GM18517 (cell line): Measurements from ENCODE around the gene GRK2.

ENCODE experiments used
- ATAC-seq: cut with Tn5 transposase; IDR thresholded peaks from one replicate; pipeline ENCODE4 v1.9.1; 2021; ENCODE audit warnings: mild to moderate bottlenecking, moderate library complexity; ENCODE audit not compliant: unreplicated experiment

GRK2 gene

DNA sequence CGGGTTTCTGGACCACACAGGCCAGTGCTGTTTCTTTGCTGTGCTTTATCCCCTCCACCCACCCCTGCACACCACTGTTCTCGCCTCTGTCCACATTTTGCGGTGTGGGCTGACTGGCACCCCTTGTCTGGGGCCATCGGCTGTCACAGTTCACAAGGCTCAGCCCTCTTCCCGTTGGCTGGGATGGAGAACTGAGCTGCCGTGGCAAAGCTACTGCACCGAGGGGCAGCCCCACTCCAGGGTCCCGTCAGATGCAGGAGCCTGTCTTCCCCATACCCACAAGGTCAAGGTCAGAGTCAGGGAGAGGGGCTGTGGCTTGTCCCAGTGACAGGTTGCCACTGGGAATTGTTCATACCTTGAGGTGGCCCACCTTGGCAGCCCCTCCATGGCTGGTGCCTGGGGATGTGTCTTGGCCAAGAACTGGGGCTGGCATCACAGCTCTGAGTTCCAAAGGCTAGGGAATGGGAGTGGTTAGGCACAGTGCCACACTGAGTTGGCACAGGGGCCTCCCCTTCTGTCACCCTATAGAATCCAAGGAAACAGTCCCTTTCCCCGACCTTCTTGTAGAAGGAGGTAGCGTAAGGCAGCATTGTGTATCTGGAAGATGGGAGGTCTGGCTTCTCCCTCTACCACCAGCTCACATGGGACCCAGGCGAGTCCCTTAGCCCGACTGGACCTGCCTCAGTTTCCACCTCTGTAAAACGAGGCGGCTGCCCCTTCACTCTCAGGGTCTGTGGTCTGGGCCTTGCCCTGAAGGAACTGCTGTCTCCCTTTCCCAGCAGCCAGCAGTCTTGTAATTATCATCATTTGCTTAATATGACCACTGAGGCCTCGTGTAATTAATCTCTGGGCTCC lies 3.4 kb downstream of the GRK2 start:
- no peak for ATAC-seq

DNA sequence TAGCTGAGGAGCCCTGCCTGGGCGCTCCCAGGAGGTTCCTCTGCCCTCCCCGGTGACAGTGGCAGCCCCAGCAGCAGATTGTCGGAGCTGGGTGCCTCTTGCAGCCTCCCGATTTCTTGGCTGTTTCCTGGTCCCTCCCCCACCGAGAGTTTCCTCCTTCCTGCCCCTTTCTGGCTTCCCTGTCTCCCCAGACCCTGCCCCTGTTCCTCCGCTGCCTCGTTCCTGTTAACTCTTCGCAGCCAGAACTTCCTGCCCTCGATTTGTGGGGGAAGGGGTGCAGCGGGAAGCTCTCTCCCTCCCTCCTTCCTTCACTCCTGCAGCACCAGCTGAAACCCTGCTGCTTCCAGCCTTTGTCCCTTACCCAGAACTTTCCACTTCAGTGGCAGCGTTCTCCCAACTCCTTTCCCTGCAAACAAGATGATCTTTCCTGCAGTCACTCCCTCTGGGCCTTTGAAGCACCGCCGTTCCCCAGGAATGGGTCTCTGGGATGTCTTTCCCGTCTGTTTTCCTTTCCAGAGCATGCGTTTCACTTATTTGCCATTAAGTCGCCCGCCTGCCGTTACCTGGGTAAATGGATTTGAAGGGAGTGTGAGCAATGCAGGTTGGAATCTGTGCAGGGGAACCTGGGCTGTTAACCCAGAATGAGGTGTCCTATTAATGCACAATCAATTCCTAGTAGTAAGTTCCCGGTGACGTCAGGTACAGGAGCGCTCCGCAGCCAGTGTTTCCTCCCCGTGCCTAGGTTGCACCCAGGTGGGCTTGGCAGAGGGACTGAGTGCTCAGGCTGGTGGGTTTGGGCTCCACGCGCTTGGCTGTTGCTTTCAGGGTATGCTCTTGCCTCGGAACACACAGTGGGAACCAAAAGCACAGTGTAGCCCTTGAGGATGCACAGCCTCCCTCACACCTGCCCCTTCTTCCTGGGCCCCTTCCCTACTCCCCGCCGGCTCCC lies 4.3 kb downstream of the GRK2 start:
- no peak for ATAC-seq

DNA sequence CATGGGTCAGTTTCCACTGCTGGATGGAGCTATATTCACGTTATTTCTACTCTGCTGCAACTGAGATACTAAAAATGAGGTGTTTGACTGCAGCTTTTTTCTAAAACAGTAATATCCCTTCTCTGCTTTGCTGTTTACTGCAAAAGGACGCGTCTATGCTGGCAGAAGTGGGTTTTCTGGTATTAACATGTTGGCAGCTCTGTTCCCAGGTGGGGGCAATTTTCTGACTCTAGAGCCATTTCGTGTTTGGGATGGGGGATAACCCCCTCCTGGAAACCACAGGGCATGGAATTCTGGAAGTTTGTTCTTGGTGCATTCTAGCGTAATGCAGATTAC lies 4.9 kb downstream of the GRK2 start:
- ATAC-seq: no peak

DNA sequence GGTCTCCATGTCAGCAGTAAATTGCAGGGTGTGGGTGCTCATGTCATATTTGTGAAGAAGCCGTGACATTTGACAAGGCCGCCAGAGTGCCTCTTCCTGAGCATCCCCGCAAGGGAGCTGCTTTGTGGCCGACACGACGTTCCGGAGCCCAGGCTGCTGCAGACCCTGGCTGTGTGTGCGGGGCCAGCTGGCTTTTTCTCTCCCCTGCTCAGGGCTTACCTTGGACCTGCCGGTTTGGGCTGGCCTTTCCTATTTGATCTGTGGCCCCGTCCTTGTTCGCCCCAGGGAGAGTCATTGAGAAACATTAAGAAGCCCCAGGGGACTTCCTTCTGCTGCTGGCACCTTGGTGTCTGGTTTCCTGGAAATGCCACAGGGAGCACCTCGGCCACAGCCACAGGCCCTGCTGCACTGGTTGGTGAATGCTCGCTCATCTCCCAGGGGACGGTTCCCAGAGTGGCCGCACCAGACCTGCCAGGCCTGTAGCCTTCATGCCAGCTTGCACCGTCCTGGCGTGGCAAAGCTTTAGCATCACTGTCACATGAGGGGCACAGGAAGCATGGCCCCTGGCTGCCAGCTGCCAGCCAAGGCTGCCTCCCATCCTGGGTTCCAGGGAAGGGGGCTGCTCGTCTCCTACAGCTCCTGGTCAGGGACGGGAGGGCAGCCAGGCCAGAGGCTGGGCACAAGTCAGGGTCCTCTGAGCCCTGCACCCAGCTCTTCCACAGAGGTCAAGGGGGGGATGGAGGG lies 5.4 kb downstream of the GRK2 start:
- ATAC-seq: no peak

DNA sequence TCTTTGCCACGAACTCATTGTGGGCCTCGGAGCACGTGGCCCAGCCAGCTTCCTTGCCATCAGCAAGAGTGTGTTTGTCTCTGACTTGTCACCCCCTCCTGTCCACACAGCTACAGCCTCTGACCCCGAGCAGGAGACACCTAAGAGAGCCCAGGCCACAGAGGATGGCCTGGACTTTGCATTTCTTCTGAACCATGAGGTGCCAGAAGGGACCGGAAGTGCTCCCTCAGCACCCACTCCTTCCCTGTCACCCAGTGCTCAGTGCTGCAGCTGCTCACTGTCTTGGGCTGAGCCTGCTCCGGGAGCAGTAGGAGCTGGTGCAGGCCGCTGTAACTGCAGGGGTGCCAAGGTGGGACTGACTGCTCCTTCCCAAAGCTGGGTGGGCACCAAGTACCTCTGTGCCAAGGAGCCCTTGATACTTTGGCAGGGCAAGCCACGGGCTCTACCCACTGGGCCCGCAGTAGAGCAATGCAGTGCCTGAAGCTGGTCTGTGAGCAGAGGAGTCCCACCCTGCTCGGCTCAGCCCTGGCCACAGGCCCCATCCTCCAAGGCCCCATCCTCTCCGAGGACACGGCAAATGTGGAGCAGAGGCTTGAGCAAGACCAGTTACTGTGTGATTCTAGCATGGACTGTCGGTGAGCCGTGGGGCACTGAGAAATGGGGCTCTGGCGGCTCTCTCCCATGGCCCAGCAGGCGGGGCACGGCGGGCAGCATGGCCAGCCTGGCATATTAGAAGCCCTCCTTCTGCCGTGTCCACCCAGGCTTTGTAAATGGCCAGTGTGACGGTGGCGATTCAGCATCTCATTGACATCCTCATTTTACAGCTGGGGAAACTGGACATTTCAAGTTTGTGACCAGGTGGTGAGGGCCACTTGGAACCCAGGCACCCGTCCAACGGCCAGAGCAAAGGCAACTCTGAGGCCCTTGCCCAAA lies 6.3 kb downstream of the GRK2 start:
- no peak for ATAC-seq

DNA sequence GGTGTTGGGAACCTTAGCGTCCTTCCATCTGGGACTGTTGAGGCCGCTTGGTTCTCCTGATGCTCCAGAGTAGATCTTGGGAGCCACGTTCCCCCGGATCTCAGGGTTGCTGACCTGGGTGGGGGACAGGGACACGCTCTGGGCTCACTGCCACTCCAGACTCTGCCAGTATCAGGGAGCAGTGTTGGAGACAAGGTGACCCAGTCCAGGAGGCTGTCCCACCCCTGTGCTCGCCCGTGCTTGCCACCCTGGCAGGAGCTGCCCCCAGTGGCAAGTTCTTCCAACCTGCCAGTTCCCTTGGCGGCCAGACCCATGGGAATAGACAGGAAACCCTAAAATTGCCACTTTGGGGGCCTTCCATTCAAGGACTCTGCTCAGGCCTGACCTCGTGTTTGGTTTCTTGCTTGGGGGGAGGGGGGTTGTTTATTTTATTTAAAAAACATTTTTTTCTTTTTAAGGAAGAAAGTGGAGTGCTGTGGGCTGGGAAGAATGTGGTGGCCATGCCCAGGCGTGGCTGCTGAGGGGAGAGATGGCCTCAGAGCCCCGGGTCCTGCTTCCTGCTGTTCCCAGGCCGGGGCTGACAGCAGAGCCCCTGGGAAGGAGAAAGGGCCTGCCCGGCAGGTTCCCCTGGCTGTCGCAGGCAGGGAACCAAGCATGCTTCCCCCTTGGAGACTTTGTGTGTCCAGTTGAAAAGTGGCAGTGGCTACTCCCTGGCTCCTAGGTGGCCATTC lies 7.2 kb downstream of the GRK2 start:
- no peak for ATAC-seq

DNA sequence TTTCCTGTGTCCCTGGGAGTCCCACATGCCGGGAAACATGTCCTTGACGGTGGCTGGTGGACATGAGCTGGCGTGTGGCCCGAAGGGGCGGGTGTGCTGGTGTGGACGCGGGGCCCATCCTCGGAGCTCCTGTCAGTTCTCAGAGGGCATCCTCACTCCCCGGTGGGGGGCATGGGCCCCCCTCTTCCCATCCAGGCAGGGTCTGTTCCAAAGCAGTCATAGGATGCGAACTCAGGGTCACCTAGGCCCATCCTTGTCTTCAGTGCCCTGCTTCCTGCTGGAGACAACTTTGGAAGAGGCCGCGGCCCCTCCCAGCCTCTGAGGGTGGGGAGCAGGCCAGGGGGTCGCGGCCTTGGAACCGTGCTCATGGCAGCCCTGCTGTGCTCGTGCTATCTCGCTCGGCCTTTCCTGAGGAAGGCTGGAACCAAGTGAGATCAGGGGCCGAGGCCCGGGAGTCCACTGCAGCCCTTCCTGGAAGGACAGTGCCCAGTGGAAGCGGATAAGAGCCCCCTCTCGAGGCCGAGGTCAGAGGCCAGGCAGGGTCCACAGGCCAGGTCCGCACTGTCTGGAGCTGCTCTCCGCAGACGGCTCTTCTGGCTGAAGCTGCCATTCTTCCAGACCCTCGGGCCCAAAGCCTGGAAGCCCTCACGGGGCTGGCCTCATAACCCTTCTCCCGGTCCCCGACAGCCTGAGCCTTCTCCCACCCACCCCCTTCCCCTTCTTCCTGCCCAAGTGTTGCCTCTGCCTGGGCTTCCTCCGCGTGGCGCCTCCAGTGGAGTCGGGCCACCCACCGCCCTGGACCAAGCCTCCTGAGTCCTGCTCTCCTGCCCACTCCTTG lies 8.7 kb downstream of the GRK2 start:
- no peak for ATAC-seq

DNA sequence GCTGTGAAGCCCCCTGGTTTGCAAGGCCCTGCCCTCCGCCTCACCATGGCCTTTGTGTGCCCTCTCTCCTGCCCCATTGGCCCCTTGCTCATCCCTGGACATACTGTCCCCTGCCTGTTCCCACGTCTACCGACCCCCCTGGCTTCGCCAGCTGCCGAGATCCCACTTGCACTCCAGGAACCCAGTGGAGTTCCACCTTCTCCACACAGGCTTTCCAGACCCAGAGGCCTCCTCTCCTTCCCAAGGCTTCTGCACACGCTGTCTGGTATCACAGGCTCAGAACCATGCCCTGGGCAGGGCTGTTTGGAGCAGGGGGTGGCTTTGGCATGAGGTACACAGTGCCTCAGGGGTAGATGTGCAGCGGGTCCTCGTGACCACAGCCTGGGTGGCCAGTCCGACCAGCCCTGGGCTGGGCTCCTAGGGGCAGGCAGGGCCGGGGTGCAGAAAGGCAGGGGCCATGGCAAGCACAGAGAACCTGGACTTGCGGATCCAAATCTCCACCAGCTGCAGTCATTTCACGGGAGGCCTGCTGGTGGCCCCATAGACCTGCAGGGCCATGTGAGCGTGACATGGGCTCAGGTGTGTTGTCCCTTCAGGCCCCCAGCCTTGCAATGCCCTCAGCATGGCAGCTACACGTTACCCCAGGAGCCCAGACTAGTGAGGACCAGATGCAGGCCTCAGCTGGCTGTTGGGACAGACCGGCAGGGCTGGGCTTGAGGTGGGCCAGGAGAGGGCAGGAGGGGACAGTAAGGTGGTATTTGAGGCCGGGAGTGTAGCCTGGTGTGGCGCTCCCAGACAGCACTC lies 9.5 kb downstream of the GRK2 start:
- ATAC-seq: no peak

DNA sequence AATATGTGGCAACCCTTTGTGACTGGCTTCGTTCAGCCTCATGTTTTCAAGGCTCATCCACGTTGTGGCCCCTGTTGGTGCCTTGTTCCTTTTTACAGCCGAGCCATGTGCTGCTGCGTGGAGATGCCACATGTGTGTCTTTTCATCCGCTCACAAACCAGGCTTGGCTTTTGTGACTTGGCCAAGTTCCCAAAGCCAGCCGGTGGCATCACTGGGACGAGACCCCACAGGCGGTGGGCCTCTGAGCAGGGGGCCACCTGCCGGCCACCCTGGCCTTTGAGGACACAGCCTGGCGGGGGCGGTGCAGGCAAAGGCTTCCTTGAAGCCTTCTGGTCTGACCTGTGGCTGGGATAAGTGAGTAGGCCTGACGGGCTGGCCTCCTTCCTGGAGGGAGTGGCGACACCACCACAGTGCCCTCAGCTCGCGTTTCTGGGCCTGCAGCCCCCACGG lies 10.5 kb downstream of the GRK2 start:
- no peak for ATAC-seq

DNA sequence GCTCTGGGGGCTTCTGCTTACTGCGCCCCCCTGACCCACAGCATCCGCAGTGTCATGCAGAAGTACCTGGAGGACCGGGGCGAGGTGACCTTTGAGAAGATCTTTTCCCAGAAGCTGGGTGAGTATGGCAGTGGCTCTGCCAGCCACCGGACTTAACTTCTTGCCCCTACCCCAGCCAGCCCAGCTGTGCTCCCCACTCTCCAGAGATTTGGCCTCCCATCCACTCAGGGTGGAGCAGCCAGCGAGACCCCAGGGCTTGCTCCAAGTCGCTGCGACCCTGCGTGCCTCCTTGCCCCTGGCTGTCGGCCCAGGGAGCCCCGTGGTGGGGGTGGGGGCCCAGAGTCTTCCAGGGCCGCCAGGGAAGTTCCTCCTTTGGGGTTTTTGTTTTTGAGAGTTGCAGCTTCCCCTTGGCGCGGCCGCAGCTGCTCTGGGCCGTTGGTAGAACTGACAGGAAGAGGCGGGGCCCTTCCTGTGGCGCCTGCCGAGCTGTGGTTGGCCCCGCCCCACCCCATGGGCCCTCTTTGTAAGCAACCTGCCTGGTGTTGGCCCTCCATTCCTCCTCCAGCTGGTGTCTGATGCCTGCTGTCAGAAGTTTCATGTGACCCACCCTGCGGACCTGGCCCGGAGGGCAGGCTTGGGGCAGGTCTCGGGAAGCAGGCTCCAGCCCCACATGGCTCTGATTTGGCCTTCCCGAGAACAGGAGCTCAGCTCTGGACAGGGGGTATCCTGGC lies 11.1 kb downstream of the GRK2 start:
- ATAC-seq: peak; percentile 64

DNA sequence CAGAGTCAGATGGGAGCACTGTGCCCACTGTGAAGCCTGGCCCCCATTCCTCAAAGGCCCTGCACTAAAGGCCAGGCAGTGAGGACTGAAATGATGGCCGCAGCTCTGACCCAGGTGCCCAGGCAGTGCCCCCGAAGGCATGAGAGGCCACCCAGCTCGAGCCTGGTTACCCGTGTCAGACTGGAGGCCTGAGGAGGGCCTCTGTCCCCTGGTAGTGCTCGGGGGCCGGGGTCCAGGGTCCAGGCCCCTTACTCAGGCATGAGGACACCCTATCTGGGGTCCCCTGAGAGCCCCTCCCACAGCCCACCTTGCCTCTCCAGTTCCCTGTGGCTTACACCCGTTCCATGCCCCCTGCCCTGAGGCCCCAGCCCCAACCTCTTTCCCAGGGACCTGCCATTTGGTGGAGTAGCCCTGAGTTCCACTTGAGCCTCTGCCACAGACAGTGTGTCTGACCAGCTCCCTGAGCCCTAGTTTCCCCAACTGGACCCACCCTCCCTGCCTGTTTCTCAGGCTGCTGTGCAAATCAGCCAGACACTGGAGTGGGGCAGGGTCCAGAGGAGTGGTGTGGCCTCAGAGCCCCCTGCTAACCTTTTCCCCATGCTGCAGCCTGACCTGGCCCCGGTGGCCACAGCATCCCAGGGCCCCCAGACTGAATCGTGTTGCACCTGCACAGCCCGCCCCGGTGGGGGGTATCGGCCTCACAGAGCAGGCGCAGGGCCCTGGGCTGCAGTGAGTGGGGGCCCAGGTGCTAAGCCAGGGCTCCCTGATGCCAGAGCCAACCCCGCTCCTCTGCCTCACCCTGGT lies 12.1 kb downstream of the GRK2 start:
- ATAC-seq: no peak

DNA sequence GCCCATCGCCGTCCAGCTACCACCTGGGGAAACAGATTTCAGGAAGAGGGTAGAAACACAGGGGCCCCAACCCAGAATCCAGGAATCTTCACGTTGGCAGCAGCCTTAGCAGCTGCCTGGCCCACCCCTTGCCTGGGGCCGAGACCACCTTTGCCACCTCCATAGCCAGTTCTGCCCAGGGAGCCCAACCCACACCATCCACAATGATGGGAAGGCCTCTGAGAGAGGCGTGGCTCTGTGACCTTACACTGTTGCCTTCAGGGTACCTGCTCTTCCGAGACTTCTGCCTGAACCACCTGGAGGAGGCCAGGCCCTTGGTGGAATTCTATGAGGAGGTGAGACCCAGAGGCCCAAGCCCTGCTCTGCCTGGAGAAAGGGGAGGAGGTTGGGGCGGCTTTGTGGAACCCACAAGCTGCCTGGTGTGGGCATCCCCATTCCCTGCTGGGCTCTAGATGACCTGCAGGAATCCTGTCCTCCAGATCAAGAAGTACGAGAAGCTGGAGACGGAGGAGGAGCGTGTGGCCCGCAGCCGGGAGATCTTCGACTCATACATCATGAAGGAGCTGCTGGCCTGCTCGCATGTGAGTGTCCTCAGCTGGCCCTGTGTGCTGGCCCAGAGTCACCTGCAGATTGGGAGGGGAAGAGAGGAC lies 12.8 kb downstream of the GRK2 start:
- no peak for ATAC-seq

DNA sequence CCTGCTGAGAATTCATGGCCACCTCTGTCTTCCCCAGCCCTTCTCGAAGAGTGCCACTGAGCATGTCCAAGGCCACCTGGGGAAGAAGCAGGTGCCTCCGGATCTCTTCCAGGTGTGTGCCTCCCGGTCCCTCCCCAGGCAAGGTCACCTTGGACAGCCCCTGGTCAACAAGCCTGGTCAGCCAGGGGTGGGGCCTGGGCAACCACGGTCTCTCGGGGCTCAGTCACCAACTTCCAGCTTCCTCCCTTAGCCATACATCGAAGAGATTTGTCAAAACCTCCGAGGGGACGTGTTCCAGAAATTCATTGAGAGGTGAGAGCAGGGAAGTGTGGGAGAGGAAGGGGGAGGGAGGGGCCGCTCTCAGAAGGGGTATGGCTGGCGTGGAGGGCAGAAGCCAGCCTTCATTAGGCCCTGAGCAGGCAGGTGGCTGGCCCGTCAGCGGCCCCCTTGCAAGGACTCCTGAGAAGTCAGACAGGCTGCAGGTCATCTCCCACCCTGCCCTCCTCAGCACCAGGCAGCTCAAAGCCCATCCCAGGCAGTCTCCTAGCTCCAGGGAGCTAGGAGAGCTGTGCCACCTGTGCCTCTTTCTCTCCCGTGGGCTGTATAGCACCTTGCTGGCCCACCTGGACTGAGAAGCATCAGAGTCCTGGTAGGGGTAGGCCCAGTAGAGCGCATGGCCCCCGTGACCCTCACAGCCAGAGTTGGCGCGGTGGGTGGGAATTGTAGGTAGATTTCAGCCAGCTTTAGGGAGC lies 13.5 kb downstream of the GRK2 start:
- no peak for ATAC-seq

DNA sequence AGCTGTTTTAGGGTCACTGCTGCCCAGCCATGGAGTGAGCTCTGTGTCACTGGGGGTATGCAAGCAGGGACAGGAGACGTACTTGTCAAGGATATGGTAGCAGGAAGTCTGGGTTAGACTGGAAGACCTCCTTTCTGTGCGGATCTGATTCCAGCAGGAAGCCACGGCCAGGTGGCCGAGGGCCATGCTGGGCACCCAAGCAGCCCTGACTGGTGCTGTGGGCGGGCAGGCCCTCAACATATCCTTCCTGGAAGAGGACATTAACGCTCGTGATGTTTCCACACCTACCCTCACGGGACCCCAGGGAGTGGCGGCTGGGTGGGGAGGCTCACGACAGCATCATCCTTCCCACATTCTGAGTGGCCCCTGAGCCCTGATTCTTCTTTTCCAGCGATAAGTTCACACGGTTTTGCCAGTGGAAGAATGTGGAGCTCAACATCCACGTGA lies 14.1 kb downstream of the GRK2 start:
- no peak for ATAC-seq
